ENCODE results near the gene DYNLT1. TPM values are rescaled to one million over a fixed set of nuclear protein-coding genes. Genes with fewer than 3 reads are reported as not detected.

The DYNLT1 gene
- total and polyA plus RNA-seq, 10 of the 15 experiments (the other 5 are each of a cell fraction or from before 2014, with no cell fraction given): 33.6 to 298 (median 89.2) TPM

- RAD21 ChIA-PET (ENCODE audit: unreplicated experiment): interaction anchor here (0.5 to 1.0 kb wide), 2 partner anchors 24 to 62 kb away, joined by 3 read pairs; no protein-coding TSS in a partner anchor
- Histone ChIP-seq H3K4me2 (ENCODE audit: control insufficient read depth, insufficient read depth) (no peak overlapping the region), H3K4me3 (no peak overlapping the region), H3K79me2 (ENCODE audit: control insufficient read depth, insufficient read depth, low read length) (no peaks in the 10 kb centered on the region), H2AFZ (ENCODE audit: control insufficient read depth, low read depth, low read length) (no peak overlapping the region), H3K27ac (ENCODE audit: control insufficient read depth, insufficient read depth) (no peak overlapping the region), H3K4me1 (ENCODE audit: control insufficient read depth, insufficient read depth, low read length) (no peaks in the 10 kb centered on the region), H4K20me1 (ENCODE audit: control insufficient read depth, insufficient read depth) (no peaks in the 10 kb centered on the region), H3K36me3 (ENCODE audit: control insufficient read depth in 2 of 2, insufficient read depth in 2 of 2, low read length in 1 of 2) (peaks cover 18 to 22% of the 10 kb centered on the region in 2 experiments), H3K9me3 (replicated peaks; ENCODE audit: control insufficient read depth, insufficient read depth, low read length) (no peaks in the 10 kb centered on the region; the same call in 2 of the 3 replicates), H3K9ac (ENCODE audit: control insufficient read depth, insufficient read depth, low read length) (no peak overlapping the region), H3K27me3 (replicated peaks in 1 of 2; ENCODE audit: control insufficient read depth in 2 of 2, insufficient read depth in 2 of 2, low read length in 1 of 2) (no peaks in the 10 kb centered on the region)
- in situ Hi-C loops (cut with MboI): no loop called here
- intact Hi-C loops (cut with micrococcal nuclease; ENCODE audit: unreplicated experiment): no loop called here
- no peak for DNase-seq (ENCODE audit: low read depth, low spot score)
- peak; percentile 50; the same call in 2 of the 3 replicates for ATAC-seq
- no peak for FAIRE-seq
- POLR2A ChIA-PET: no interaction called here
- SMC1A ChIA-PET (ENCODE audit: uncharacterized antibody, unreplicated experiment): interaction anchor here (0.8 to 3.4 kb wide), 2 partner anchors 20 to 62 kb away, joined by 3 to 12 read pairs; partner anchors contain the start of gene SYTL3
- CTCF ChIA-PET: interaction anchor here (0.7 to 3.0 kb wide), 2 partner anchors 24 to 61 kb away, joined by 3 to 18 read pairs; no protein-coding TSS in a partner anchor
- 98% methylated on average over 20 of the region's 20 CpGs for WGBS (ENCODE audit: insufficient coverage, insufficient replicate concordance, low lambda C conversion rate, missing lambda C conversion rate)
- TF ChIP-seq SMC3 (IDR thresholded peaks at IDR 0.05; ENCODE audit: borderline replicate concordance, low read length) (peak; percentile 39; the same call in 1 of the 2 replicates), MEF2B (IDR thresholded peaks at IDR 0.05; ENCODE audit: partially characterized antibody, poor library complexity, severe bottlenecking) (no peak), MTA2 (IDR thresholded peaks at IDR 0.05; ENCODE audit: low read depth) (no peak), CTCF (IDR thresholded peaks at IDR 0.05 in 2 of 3, conservative IDR thresholded peaks at IDR 0.05 in 1 of 3; ENCODE audit: control insufficient read depth in 2 of 3, extremely low read depth in 1 of 3, insufficient read depth in 1 of 3, low read depth in 3 of 3, low read length in 3 of 3) (peak; percentile 27 to 40 (median 32); a peak in 4 of 6 replicates), NR2F1 (conservative IDR thresholded peaks at IDR 0.05) (0 out of 2 replicates have a peak, but pooled peaks have one; percentile 15), DPF2 (IDR thresholded peaks at IDR 0.05) (no peak), NR2C1 (IDR thresholded peaks at IDR 0.05) (no peak), ATF2 (IDR thresholded peaks at IDR 0.05; ENCODE audit: low read length) (no peak), RAD21 (IDR thresholded peaks at IDR 0.05; ENCODE audit: insufficient read depth, low read depth, low read length) (peak; percentile 46), CUX1 (IDR thresholded peaks at IDR 0.05; ENCODE audit: insufficient replicate concordance, low read depth, low read length) (no peak)
- no TSS peak for BruUV-seq (replicated peaks)
Measured at GRCh38 chr6:158629367-158630221, 14.9 kb downstream of the DYNLT1 start.

Measured in GM12878 (cell line).